SK-N-SH treated with all-trans-retinoic acid at 6 μM for 48 hours (cell line): Measurements from ENCODE around the gene EPM2AIP1.
"Not testable (repeated sequence)": the region's sequence is repeated elsewhere in the genome, so short reads cannot be mapped to it uniquely, and the experiment has no call there.

Source experiments
- ARNTL ChIP-seq: fragments of 450-650 bp; formaldehyde crosslinking; IDR thresholded peaks from 2 replicates; pipeline ENCODE4 v1.5.0; 2020; ENCODE audit warnings: low read depth, mild to moderate bottlenecking, moderate library complexity, borderline replicate concordance
- BACH2 ChIP-seq: fragments of 250-450 bp; sonication (Bioruptor Pico); IDR thresholded peaks from 2 replicates; pipeline ENCODE4 v1.9.0; 2021; ENCODE audit warnings: mild to moderate bottlenecking, borderline replicate concordance
- CREB5 ChIP-seq: fragments of 250-450 bp; sonication (Bioruptor Pico); IDR thresholded peaks from 2 replicates; pipeline ENCODE4 v1.5.1; 2020; ENCODE audit warnings: low read depth, mild to moderate bottlenecking, moderate library complexity
- GLIS3 ChIP-seq: fragments of 250-450 bp; sonication (Bioruptor Pico); IDR thresholded peaks from 2 replicates; pipeline ENCODE4 v1.5.0; 2020; ENCODE audit warnings: mild to moderate bottlenecking, moderate library complexity
- ISL1 ChIP-seq: fragments of 250-450 bp; sonication (Bioruptor Pico); IDR thresholded peaks from 2 replicates; pipeline ENCODE4 v2.1.2; 2022; ENCODE audit warnings: mild to moderate bottlenecking, moderate library complexity
- PATZ1 ChIP-seq: fragments of 250-450 bp; sonication (Bioruptor Pico); IDR thresholded peaks from 2 replicates; pipeline ENCODE4 v1.8.0; 2020; ENCODE audit warnings: mild to moderate bottlenecking, moderate library complexity, borderline replicate concordance
- POU6F1 ChIP-seq: fragments of 250-450 bp; sonication (Bioruptor Pico); IDR thresholded peaks from 2 replicates; pipeline ENCODE4 v1.8.0; 2021; ENCODE audit warnings: low read depth, mild to moderate bottlenecking, moderate library complexity, borderline replicate concordance
- SNAI2 ChIP-seq: fragments of 250-450 bp; sonication (Bioruptor Pico); IDR thresholded peaks from 2 replicates; pipeline ENCODE4 v1.5.0; 2020; ENCODE audit warnings: mild to moderate bottlenecking, moderate library complexity
- TCF4 ChIP-seq: fragments of 250-450 bp; sonication (Bioruptor Pico); IDR thresholded peaks from 2 replicates; pipeline ENCODE4 v1.8.0; 2021; ENCODE audit warnings: mild to moderate bottlenecking, moderate library complexity, borderline replicate concordance
- TOX ChIP-seq: fragments of 250-450 bp; sonication (Bioruptor Pico); IDR thresholded peaks from 2 replicates; pipeline ENCODE4 v1.8.0; 2021; ENCODE audit warnings: mild to moderate bottlenecking, moderate library complexity, borderline replicate concordance
- ZFP30 ChIP-seq: fragments of 450-650 bp; formaldehyde crosslinking; IDR thresholded peaks from 2 replicates; pipeline ENCODE4 v1.5.0; 2022; ENCODE audit warnings: mild to moderate bottlenecking, moderate library complexity
- ZNF565 ChIP-seq: fragments of 450-650 bp; formaldehyde crosslinking; conservative IDR thresholded peaks from 2 replicates; pipeline ENCODE4 v1.5.0; 2020; ENCODE audit warnings: low read depth, mild to moderate bottlenecking, moderate library complexity

- not testable (repeated sequence) for TF ChIP-seq ISL1 (CRISPR knock-in tag); CREB5 (CRISPR knock-in tag); ZNF565 (CRISPR knock-in tag); PATZ1; POU6F1 (CRISPR knock-in tag); GLIS3 (CRISPR knock-in tag); SNAI2 (CRISPR knock-in tag); BACH2 (CRISPR knock-in tag); TCF4 (CRISPR knock-in tag); ZFP30 (CRISPR knock-in tag); TOX (CRISPR knock-in tag); ARNTL (CRISPR knock-in tag)
Measured at GRCh38 chr3:37042712-37043111, 49.8 kb upstream of the EPM2AIP1 start.
